Loucy (cell line): ENCODE results near the gene ERBB3.

ENCODE experiments used
- H2AFZ ChIP-seq: fragments of 200-600 bp; sonication (generic); 2 replicates; pipeline ENCODE4 v1.6.0; 2016; ENCODE audit warnings: antibody characterized with exemption, mild to moderate bottlenecking, low read length, moderate library complexity
- H3F3A ChIP-seq: fragments of 200-600 bp; 2 replicates; pipeline ENCODE4 v1.6.0; 2016; ENCODE audit warnings: antibody characterized with exemption, low read depth, mild to moderate bottlenecking
- H3K27me3 ChIP-seq: fragments of 200-600 bp; sonication (generic); 2 replicates; pipeline ENCODE4 v1.6.1; 2014; ENCODE audit warnings: low read length, mild to moderate bottlenecking; ENCODE audit not compliant: insufficient read depth, poor library complexity, severe bottlenecking
- H3K36me3 ChIP-seq: fragments of 200-600 bp; sonication (generic); 2 replicates; pipeline ENCODE4 v1.6.1; 2016; ENCODE audit warnings: low read length; ENCODE audit not compliant: insufficient read depth
- H3K4me1 ChIP-seq: fragments of 200-600 bp; sonication (generic); 2 replicates; pipeline ENCODE4 v1.5.1; 2014; ENCODE audit warnings: low read length, mild to moderate bottlenecking; ENCODE audit not compliant: insufficient read depth, poor library complexity, severe bottlenecking
- H3K4me2 ChIP-seq: fragments of 200-600 bp; sonication (generic); 2 replicates; pipeline ENCODE4 v1.6.0; 2014; ENCODE audit warnings: antibody characterized with exemption, low read length, low read depth, mild to moderate bottlenecking; ENCODE audit not compliant: poor library complexity, severe bottlenecking
- H3K4me3 ChIP-seq: fragments of 200-600 bp; sonication (generic); 2 replicates; pipeline ENCODE4 v1.5.1; 2014; ENCODE audit warnings: low read length, mild to moderate bottlenecking, mixed read lengths; ENCODE audit not compliant: poor library complexity, severe bottlenecking
- H3K79me2 ChIP-seq: fragments of 200-600 bp; sonication (generic); 2 replicates; pipeline ENCODE4 v1.6.1; 2014; ENCODE audit warnings: low read length; ENCODE audit not compliant: insufficient read depth
- H3K9ac ChIP-seq: fragments of 200-600 bp; sonication (generic); 2 replicates; pipeline ENCODE4 v1.6.0; 2014; ENCODE audit warnings: mild to moderate bottlenecking, low read depth, low read length, moderate library complexity; ENCODE audit not compliant: poor library complexity, severe bottlenecking
- H3K9me2 ChIP-seq: fragments of 200-600 bp; sonication (generic); replicated peaks from 2 replicates; pipeline ENCODE4 v1.6.1; 2016; ENCODE audit warnings: low read depth, low read length, mixed read lengths
- H3K9me3 ChIP-seq: fragments of 200-600 bp; sonication (generic); 2 replicates; pipeline ENCODE4 v1.6.1; 2014; ENCODE audit warnings: mild to moderate bottlenecking, antibody characterized with exemption, low read length, low read depth; ENCODE audit not compliant: insufficient read depth
- H4K20me1 ChIP-seq: fragments of 200-600 bp; sonication (generic); 2 replicates; pipeline ENCODE4 v1.6.0; 2014; ENCODE audit warnings: antibody characterized with exemption, low read length, mild to moderate bottlenecking; ENCODE audit not compliant: insufficient read depth, poor library complexity, severe bottlenecking
- EZH2phosphoT487 ChIP-seq: fragments of 200-600 bp; IDR thresholded peaks from 2 replicates; pipeline ENCODE4 v1.6.1; 2018; ENCODE audit warnings: antibody characterized with exemption, mild to moderate bottlenecking, moderate library complexity, borderline replicate concordance
- TF ChIP-seq, protein P1 (sequence below): fragments of 200-600 bp; sonication (generic); conservative IDR thresholded peaks from 2 replicates; pipeline ENCODE4 v1.5.1; 2014; ENCODE audit warnings: mild to moderate bottlenecking, antibody characterized with exemption, low read length

ERBB3 gene

DNA sequence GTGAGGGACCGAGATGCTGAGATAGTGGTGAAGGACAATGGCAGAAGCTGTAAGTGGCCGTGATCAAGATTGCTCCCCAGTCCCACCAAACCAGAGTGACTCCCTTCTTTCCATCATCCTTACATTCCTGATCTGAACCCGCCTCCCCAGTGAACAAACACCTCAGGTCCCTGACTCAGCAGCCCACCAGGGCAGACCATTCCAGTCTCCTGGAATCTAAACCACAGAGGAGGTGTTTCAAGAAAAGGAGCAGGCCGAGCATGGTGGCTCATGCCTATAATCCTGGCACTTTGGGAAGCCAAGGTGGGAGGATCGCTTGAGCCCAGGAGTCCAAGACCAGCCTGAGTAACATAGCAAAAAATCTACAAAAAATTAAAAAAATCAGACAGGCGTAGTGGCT lies 6.6 kb downstream of the ERBB3 start:
- Histone ChIP-seq H4K20me1 (no peaks in the 10 kb centered on the region), H3K4me3 (no peak overlapping the region), H2AFZ (no peak overlapping the region), H3F3A (no peaks in the 10 kb centered on the region), H3K36me3 (no peaks in the 10 kb centered on the region), H3K4me1 (no peaks in the 10 kb centered on the region), H3K9me2 (no peaks in the 10 kb centered on the region), H3K79me2 (no peaks in the 10 kb centered on the region), H3K9me3 (no peaks in the 10 kb centered on the region), H3K9ac (no peak overlapping the region), H3K4me2 (no peak overlapping the region), H3K27me3 (no peaks in the 10 kb centered on the region)
- TF ChIP-seq EZH2phosphoT487 = no peak
- TF ChIP-seq, protein P1, sequence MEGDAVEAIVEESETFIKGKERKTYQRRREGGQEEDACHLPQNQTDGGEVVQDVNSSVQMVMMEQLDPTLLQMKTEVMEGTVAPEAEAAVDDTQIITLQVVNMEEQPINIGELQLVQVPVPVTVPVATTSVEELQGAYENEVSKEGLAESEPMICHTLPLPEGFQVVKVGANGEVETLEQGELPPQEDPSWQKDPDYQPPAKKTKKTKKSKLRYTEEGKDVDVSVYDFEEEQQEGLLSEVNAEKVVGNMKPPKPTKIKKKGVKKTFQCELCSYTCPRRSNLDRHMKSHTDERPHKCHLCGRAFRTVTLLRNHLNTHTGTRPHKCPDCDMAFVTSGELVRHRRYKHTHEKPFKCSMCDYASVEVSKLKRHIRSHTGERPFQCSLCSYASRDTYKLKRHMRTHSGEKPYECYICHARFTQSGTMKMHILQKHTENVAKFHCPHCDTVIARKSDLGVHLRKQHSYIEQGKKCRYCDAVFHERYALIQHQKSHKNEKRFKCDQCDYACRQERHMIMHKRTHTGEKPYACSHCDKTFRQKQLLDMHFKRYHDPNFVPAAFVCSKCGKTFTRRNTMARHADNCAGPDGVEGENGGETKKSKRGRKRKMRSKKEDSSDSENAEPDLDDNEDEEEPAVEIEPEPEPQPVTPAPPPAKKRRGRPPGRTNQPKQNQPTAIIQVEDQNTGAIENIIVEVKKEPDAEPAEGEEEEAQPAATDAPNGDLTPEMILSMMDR = no peak

DNA sequence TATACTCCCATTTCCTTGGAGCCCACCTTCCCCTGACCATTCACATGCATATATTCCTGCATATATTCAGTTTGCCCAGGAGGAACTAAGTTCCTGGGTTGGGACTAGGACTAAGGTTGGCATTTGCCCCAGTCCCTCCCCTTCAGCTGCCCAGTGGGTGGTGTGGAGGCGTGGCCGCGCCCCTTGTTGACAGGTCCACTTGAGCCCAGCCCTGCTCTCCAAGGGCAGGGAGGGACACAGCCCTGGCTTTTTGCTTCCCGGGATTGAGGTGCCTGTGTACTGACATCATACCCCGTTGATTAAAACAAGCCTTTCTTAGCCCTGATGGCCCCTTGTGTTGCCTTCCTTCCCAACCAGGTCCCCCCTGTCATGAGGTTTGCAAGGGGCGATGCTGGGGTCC lies 7.3 kb downstream of the ERBB3 start:
- H3K36me3 ChIP-seq = no peaks in the 10 kb centered on the region
- H3K9ac ChIP-seq = no peak overlapping the region
- H3K9me3 ChIP-seq = no peaks in the 10 kb centered on the region
- no peaks in the 10 kb centered on the region for H3K4me1 ChIP-seq
- no peaks in the 10 kb centered on the region for H3F3A ChIP-seq
- H3K79me2 ChIP-seq = no peaks in the 10 kb centered on the region
- no peaks in the 10 kb centered on the region for H3K9me2 ChIP-seq
- no peaks in the 10 kb centered on the region for H4K20me1 ChIP-seq
- no peak overlapping the region for H3K4me2 ChIP-seq
- H2AFZ ChIP-seq = no peak overlapping the region
- no peaks in the 10 kb centered on the region for H3K27me3 ChIP-seq
- H3K4me3 ChIP-seq = no peak overlapping the region
- TF ChIP-seq EZH2phosphoT487 = no peak

DNA sequence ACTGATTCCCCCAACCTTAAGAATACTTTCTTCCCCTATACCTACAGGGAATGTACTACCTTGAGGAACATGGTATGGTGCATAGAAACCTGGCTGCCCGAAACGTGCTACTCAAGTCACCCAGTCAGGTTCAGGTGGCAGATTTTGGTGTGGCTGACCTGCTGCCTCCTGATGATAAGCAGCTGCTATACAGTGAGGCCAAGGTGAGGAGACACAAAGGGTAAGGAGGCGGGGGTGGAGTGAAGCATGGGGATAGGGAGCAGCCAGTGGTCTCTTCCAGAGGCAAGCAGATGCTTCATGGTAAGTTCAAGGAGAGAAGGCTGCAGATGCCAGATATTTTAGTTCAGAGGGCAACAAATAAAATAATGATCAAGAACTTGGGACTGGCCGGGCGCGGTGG lies 17.8 kb downstream of the ERBB3 start:
- Histone ChIP-seq H3K4me2 (no peak overlapping the region), H2AFZ (no peak overlapping the region), H4K20me1 (no peaks in the 10 kb centered on the region), H3K4me1 (peaks cover 4% of the 10 kb centered on the region), H3F3A (no peaks in the 10 kb centered on the region), H3K9me2 (no peaks in the 10 kb centered on the region), H3K9ac (no peak overlapping the region), H3K4me3 (no peak overlapping the region), H3K9me3 (no peaks in the 10 kb centered on the region), H3K27me3 (no peaks in the 10 kb centered on the region), H3K79me2 (no peaks in the 10 kb centered on the region), H3K36me3 (no peaks in the 10 kb centered on the region)
- TF ChIP-seq, protein P1 = no peak
- TF ChIP-seq EZH2phosphoT487 = no peak

DNA sequence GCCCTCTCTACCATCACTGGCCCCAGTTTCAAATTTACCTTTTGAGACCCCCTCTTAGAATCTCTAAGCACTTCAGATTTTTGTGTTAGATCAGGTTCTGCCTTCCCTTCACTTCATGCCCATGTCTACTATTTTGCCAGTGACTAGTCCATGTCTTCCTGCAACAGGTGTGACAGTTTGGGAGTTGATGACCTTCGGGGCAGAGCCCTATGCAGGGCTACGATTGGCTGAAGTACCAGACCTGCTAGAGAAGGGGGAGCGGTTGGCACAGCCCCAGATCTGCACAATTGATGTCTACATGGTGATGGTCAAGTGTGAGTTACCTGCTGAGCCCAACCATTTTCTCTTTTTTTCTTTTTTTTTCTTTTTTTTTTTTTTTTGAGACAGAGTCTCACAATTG lies 18.6 kb downstream of the ERBB3 start:
- Histone ChIP-seq H2AFZ (no peak overlapping the region), H3K9me3 (no peaks in the 10 kb centered on the region), H3F3A (no peaks in the 10 kb centered on the region; the same call in 1 of the 2 replicates), H3K9ac (no peak overlapping the region), H3K4me3 (no peak overlapping the region), H3K4me1 (peaks cover 12% of the 10 kb centered on the region), H3K4me2 (no peak overlapping the region), H3K27me3 (no peaks in the 10 kb centered on the region), H3K79me2 (no peaks in the 10 kb centered on the region), H3K36me3 (no peaks in the 10 kb centered on the region), H3K9me2 (no peaks in the 10 kb centered on the region), H4K20me1 (no peaks in the 10 kb centered on the region)
- TF ChIP-seq, protein P1 = no peak
- no peak for TF ChIP-seq EZH2phosphoT487
